MV-4-11 (cell line): Measurements from ENCODE around the gene DAPK2.

ENCODE experiments used
- DNase-seq: peaks from one replicate; lab custom pipeline; 2025; lab: John Stamatoyannopoulos, UW

DAPK2 gene

GRCh38 chr15:63870487-63871209, 175.6 kb downstream of the DAPK2 start:
- peak; percentile 59 for DNase-seq

DNA sequence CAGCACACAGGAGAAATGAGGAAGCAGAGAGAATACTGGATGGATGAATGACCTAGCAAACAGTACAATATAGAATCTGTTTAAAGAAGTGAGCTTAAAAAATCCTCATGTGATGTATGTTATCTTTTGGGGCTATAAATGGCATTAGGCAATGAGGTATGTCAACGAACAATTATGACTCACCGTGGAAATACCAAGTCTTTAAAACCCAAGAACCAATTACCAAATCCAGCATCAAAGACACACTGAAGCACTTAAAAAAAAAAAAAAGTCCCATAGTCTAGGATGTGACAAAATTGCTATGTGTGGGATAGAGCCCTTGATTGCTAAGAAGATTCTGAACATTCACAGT, 176.3 kb downstream of the DAPK2 start:
- peak; percentile 83 for DNase-seq

- no peak for DNase-seq
Observed at GRCh38 chr15:63869371-63870042, 176.8 kb downstream of the DAPK2 start.

GRCh38 chr15:63864186-63864585, 182.1 kb downstream of the DAPK2 start:
- no peak for DNase-seq

- DNase-seq, result no peak
Observed at GRCh38 chr15:63861946-63862517, 184.3 kb downstream of the DAPK2 start.

DNA sequence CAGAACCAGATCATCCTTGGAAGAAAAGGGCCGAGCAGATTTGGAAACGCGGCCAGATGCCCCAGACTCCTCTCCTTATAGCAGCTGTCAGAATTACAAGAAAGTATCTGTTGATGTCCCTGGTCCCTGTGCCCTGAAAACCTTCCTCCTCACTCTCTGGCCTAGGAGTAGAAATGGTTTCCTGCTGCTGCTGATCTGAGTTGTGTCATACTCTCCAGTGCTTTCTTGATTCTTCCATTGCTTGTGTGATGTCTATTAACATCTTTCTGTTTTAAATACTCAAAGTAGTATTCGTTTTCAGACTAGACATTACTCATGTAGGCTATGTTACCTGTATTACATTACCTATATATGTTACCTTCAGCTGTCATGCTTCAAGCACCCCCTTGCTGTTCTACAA, 185.7 kb downstream of the DAPK2 start:
- no peak for DNase-seq

DNA sequence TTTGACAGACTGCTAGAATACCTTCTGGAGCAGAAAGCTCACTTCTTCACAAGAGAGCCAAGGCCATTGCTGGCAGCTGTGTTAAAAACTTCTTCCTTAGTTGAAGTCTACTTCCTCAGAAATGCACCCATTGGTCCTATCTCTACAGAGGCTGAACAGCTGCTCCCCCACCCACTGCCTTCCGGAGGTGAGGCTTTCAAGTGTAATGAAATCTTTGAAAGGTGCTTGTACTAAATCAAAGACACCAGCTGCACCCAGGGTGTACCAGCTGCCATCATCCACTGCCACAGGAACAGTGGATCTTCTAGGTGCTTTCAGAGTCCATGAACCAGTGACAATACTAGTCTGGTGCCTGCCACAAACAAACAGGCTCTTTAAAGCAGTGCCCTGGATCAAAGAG, 186.1 kb downstream of the DAPK2 start:
- no peak for DNase-seq

DNA sequence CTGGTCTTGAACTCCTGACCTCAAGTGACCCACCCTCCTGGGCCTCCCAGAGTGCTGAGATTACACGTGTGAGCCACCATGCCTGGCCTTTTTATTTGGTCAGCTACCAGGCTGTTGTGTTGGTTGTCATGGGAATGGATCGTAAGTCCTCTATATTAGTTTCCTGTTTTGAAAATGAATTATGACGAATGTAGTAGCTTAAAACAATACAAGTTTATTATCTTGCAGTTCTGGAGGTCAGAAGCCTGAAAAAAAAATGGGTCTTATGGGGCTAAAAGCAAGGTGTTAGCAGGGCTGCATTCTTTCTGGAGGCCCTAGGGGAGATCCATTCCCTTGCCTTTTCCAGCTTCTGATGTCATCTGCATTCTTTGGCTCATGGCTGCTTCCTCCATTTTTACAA, 187.4 kb downstream of the DAPK2 start:
- DNase-seq, result peak; percentile 41

GRCh38 chr15:63858448-63858847, 187.8 kb downstream of the DAPK2 start:
- DNase-seq, result no peak

DNA sequence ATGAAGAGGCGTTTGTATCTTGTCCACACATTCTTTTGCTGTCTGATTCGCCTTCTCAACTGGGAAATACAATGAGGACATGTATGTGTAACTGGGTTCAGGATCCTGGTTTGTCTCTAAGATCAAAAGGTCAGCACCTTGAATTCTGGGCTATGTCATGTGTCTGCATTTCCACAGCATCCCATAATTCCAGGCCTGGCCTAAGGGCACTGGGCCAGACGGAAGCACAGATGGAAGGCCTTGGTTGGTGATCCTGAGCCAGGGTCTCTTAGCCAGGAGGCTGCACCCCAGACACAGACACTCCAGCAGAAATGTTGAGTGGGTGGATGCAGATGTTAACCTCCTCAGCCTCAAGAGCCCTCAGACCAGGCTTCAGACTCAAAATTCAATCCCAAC, 188.8 kb downstream of the DAPK2 start:
- no peak for DNase-seq
